GM19035 (cell line): ENCODE measurements around the gene MORN1.
A peak's percentile ranks its signal among the peaks of the same experiment; 100 is the strongest.
"Not testable (repeated sequence)": the region's sequence is repeated elsewhere in the genome, so short reads cannot be mapped to it uniquely, and the experiment has no call there.

ENCODE experiments used
- ATAC-seq: cut with Tn5 transposase; IDR thresholded peaks from one replicate; pipeline ENCODE4 v1.9.1; 2021; ENCODE audit not compliant: unreplicated experiment

Gene MORN1

DNA sequence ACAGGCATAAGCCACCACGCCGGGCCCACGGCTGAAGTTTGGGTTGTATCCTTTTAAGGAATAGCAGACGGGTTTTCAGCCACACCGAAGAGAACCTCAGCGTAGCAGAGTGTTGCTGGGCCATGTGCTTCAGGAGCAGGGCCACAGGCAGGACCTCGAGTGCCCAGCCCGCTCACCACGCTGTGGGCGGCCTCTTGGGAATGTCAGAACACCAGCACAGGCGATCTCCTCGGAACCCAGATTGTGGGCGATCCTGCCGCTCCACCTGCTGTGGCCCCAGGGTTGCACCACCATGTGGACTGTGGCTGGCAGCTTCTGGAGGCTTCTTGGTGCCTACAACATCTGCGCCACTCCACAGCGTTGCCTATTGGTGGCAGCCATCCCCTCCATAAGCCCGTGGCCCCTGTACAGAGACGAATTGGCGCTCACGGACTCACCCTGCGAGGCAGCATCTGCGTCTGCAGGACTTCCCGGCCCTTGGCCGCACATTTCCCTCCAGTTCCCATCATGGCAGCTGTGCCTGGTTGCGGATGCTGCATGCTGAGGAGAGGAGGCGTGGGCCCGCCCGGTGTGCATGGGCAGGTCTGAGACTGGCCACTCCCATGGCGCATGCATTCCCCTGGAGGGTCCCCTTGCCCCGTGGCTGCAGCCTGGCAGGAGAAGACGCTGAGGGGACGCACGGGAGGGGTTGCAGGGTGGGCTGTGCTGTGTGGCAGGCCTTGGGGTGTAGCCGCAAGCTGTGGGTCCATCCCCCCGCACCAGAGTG lies 93.9 kb downstream of the MORN1 start:
- ATAC-seq = no peak

GRCh38 chr1:2296614-2297013 lies 94.7 kb downstream of the MORN1 start:
- ATAC-seq = no peak

DNA sequence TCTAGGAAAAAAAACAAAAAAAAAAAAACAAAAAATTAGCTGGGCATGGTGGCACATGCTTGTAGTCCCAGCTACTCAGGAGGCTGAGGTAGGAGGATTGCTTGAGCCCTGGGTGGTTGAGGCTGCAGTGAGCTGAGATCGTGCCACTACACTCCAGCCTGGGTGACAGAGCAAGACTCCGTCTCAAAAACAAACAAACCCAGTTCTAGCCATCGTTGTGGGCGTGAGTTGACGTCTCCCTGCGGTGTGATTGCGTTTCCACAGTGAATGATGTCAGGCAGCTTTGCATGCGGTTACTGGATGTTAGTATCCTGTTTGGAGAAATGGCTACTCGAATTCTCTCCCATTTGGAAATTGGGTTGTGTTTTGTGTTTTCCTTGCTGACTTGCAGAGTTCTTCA lies 95.1 kb downstream of the MORN1 start:
- ATAC-seq = not testable (repeated sequence)

- no peak for ATAC-seq
These were observed 95.8 kb downstream of the MORN1 start for GRCh38 chr1:2295526-2295925.

- no peak for ATAC-seq
These were observed 96.7 kb downstream of the MORN1 start for GRCh38 chr1:2294725-2295078.

- ATAC-seq = no peak
These were observed 97.2 kb downstream of the MORN1 start for GRCh38 chr1:2294033-2294724.

DNA sequence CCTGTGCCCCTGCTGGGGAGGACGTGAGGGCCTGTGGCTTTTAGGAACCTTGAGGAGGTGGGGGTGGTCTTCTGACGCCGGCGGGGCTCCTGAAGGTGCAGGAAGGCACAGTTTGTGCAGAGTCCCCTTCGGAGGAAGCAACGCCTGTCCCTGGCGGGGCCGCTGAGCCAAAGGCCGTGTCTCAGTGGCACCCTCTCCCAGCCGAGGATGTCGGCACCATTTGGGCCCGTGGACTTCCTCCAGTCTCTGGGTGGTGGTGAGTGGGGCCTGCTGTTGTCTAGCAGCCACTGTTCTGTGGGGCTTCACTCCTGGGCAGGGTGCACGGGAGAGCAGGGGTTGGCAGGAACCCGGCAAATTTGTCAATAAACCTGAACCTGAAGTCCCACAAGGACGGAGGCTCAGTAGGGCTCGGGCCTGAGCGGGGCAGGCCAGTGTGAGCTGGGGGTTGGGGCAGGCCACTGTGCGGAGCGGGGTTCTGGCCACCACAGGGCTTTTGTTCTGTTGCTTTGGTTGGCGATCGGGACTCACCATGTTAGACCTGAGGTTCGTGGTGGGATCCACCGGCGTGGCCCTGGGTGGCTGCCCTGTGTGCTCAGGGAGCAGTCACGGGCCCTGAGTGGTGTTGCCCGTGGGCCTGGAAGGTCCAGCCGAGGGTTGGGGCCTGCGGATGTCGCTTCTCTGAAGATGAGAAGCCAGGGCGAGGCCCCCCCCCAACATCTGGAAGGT lies 98.5 kb downstream of the MORN1 start:
- no peak for ATAC-seq

DNA sequence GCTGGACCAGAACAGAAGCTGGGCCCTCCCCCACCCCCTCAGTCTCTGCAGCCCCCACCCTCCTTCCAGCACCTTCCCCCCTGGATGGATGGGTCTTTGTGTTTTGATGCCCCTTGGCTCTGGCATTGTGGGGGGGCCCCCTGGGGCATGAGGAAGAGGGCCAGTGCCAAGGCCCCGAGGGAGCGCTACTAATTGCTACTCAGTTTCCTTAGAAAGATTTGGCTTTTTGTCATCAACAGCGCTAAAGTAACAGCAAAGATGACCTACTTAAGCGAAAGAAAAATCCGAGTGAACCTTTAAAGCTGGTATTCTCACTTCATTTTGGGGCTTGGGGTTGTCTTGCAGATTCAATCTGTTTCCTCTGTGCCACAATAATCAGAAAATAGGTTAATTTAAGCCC lies 99.8 kb downstream of the MORN1 start:
- no peak for ATAC-seq

- ATAC-seq = peak; percentile 57
These were observed 100.5 kb downstream of the MORN1 start for GRCh38 chr1:2290595-2291510.

DNA sequence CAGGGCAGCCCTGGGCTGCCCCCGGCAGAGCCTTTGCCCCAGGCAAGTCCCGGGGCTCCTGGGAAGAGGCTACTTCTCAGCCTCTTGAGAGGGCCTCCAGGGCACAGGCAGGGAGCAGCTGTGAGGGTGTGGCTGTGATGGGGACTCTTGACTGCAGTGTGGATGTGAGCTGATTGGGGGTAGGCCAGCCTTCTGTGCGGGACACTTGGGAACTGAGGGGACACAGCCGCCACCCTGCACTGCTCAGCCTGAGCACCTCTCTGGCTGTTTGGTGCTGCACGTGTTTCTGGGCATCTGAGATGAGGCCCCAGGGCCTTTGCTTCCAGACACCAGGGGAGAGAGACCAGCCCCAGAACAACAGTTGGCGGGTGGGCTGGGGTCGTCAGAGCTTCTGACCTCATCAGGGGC lies 101.2 kb downstream of the MORN1 start:
- ATAC-seq = peak; percentile 37

GRCh38 chr1:2289607-2290006 lies 101.7 kb downstream of the MORN1 start:
- no peak for ATAC-seq

- ATAC-seq = no peak
These were observed 102.4 kb downstream of the MORN1 start for GRCh38 chr1:2288816-2289536.

- no peak for ATAC-seq
These were observed 103.0 kb downstream of the MORN1 start for GRCh38 chr1:2288311-2288710.

DNA sequence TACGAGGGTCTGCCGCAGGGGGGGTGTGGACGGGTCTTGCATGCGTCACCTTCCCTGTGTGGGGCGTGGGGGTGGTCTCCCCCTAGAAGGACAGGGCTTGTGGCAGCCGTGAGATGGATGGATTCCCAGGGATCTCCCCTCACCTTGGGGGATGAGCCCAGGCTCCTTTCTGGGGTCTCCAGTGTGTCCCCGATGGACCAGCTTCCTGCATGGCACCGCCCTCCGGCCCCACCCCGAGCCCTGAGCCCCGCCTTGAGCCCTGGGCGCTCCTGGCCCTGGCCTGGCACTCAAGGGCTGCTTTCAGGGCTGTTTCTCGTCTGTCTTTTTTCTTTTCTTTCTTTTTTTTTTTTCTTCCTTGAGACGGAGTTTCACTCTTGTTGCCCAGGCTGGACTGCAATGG lies 103.7 kb downstream of the MORN1 start:
- ATAC-seq = no peak

GRCh38 chr1:2286923-2287322 lies 104.4 kb downstream of the MORN1 start:
- ATAC-seq = no peak

DNA sequence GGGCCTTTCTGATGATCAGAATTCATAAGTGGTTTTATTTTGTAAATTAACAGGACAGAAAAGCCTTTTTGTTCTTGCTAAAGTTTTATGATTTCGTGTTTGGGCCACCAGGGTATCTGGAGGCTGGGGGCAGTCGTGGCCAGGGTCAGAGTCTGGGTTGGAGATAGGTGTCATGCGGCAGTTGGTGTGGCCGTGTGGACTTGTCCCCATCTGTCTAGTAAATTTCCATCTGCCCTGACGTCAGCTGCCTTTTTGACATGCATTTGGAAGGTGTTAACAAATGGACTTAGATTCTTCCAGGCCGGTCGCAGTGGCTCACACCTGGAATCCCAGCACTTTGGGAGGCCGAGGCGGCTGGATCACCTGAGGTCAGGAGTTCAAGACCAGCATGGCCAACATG lies 106.4 kb downstream of the MORN1 start:
- no peak for ATAC-seq

GRCh38 chr1:2283991-2284895 lies 107.1 kb downstream of the MORN1 start:
- ATAC-seq = no peak

DNA sequence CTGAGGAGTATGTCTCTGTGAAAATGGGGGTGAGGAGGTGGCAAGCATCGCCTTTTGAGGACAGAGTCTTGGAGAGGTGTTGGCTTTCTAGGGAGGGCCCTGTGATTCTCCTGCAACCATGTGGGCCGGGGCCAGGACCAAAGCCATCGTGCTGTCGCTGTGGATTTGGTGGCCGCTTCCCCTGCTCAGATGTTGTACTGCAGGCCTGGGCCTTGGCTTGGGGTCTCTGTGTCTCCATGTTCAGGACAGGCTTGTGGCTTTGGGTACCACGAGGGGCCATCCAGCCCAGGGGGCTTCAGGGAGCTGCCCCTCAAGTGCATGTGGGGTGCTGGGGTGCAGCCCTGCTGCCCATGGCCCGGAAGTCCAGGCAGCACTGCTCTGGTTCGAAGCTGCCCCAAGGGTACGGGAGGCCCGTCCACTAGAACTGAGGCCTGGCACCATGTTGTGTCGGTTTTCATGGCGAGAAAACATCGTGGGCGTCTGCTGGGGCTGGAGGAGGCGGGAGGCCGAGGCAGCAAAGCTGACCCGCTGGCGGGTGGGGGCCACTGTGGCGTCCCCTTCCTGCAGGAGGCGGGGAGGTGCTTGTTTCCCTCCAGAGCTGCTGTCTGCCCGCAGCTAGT lies 107.9 kb downstream of the MORN1 start:
- no peak for ATAC-seq
